Measurements from ENCODE around the gene KCNK7.

The KCNK7 gene

GRCh38 chr11:65585396-65586246 lies 10.0 kb downstream of the KCNK7 start:
- DNase-seq = no peak

DNA sequence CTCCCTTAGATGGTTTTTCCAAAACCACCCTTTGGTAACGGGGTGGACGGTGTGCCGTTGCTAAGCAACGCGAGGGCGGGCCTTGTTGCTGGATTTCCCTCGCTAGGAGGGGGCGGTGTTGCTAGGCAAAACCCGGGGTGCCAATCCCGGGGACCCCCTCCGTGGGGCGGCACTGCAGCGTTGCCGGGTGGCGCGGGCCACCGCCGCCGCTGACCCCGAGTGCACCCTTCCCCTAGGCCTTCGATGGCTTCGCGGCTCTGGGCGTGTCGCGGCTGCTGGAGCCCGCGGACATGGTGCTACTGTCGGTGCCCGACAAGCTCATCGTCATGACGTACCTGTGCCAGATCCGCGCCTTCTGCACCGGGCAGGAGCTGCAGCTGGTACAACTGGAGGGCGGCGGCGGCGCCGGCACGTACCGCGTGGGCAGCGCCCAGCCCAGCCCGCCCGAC lies 10.9 kb downstream of the KCNK7 start:
- DNase-seq = no peak

- no peak for DNase-seq
Measured at GRCh38 chr11:65584106-65584505, 11.5 kb downstream of the KCNK7 start.

DNA sequence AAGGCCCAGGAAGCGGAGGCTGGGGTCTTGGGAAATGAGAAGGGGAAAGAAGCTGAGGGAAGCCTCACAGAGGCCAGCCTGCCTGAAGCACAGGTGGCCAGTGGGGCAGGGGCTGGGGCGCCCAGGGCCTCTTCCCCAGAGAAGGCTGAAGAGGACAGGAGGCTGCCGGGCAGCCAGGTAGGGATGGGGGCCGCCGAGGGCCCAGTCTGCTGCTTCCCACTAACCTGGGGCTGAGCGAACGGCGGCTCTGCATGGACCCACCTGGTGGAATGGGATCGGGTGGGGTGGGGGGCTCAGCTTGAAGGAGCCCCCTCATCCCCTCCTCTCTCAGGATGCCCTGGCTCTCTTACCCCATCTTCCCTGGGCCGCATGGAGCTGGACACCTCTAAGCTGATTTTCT lies 12.0 kb downstream of the KCNK7 start:
- no peak for DNase-seq

- no peak for DNase-seq
Measured at GRCh38 chr11:65581928-65582327, 13.7 kb downstream of the KCNK7 start.

DNA sequence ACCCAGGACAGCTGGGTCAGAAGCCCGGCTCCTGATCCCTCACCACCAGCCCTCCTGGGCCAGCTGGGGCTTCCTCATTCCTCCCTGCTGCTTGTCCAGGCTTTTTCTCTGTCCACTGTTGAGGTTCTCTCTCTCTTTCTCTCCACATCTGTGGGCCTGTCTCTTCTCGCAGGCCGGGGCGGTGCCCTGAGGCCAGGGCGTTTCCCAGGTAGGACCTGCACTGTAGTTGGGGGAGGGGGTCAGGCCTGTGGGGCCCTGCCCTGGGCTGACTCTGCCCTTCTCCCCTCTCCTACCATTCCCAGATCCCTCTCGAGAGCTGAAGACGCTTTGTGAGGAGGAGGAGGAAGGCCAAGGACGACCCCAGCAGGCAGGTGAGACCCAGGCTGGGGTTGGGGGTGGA lies 14.8 kb downstream of the KCNK7 start:
- no peak for DNase-seq

- no peak for DNase-seq
Measured at GRCh38 chr11:65580031-65580692, 15.4 kb downstream of the KCNK7 start.

DNA sequence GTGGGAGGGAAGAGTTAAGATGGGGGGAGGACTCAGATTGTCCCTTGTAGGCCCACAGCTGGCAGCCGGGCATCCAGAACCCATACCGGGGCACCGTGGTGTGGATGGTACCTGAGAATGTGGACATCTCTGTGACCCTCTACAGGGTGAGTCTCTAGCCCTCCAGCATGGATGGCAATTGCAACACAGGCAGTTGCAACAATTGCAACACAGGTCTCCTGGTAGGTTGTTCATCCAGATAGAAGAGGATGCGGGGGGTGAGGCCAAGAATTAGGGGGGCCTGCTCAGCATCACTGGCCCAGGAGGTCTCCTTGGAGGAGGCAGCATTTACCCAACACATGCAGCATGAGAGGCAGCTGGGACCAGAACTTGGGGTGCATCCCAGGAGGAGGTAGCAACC lies 16.3 kb downstream of the KCNK7 start:
- DNase-seq = no peak

- DNase-seq = no peak
Measured at GRCh38 chr11:65578667-65579066, 16.9 kb downstream of the KCNK7 start.

DNA sequence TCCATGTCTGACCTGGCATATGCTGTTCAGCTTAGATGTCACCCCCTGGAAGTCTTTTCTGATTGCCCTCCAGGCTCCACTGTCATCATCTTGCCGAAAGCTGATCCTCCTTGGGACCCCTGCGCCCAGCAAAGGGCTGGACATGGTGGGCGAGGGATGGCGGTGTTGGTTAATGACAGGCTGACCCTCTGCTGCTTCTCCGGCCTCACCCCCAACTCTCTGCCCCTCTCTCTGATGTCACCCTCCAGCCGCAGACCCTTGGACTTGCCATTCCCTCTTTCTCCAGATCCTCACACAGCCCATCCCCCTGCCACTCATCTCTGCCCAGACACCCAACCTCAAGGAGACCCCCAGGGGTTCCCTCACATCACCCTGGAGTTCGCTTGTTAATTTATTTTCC lies 17.5 kb downstream of the KCNK7 start:
- DNase-seq = no peak

GRCh38 chr11:65577756-65578109 lies 17.9 kb downstream of the KCNK7 start:
- DNase-seq = no peak

- DNase-seq = peak in 1 of 2 donors; percentile 64
Measured at GRCh38 chr11:65576867-65577755, 18.5 kb downstream of the KCNK7 start.

GRCh38 chr11:65576232-65576866 lies 19.3 kb downstream of the KCNK7 start:
- DNase-seq = peak in 1 of 2 donors; percentile 51

DNA sequence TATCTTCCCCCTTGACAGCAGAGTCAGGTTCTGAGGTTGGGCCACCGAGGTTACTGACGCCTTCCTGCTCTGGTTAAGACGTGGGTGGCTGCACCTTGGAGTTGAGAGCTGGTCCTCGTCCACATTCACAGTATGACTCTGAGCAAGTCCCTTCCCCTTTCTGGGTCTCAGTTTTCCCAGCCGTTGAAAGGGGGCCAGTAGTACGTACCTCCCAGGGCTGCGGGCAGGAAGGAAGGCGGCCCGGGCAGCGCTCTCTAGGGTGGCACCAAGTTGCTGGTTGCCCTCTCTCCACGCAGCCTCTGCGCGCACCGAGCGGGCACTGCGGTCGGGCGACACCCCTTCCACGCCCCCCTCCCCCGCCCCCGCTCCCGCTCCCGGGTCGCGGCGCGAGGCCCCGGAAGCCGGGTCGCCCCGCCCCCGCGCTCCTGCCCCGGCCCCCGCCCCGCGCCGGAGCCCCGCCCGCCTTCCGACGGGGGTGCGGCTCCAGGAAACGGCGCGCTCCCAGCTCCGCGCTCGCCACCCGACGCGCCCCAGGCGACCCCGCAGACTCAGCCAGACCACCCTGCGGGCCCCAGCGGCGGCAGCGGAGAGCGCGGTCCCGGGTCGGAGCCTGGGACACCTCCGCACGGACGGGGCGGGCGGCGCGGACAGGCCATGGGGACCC lies 19.9 kb downstream of the KCNK7 start, which contains the start of gene EHBP1L1:
Gene EHBP1L1 (plus strand): TSS at position 486 of the 664 bp plus-strand sequence. CDS start 250 bp downstream, outside the sequence.
- DNase-seq = peak; percentile 74 to 84

GRCh38 chr11:65574811-65575567 lies 20.6 kb downstream of the KCNK7 start:
- DNase-seq = peak in 1 of 2 donors; percentile 51

DNA sequence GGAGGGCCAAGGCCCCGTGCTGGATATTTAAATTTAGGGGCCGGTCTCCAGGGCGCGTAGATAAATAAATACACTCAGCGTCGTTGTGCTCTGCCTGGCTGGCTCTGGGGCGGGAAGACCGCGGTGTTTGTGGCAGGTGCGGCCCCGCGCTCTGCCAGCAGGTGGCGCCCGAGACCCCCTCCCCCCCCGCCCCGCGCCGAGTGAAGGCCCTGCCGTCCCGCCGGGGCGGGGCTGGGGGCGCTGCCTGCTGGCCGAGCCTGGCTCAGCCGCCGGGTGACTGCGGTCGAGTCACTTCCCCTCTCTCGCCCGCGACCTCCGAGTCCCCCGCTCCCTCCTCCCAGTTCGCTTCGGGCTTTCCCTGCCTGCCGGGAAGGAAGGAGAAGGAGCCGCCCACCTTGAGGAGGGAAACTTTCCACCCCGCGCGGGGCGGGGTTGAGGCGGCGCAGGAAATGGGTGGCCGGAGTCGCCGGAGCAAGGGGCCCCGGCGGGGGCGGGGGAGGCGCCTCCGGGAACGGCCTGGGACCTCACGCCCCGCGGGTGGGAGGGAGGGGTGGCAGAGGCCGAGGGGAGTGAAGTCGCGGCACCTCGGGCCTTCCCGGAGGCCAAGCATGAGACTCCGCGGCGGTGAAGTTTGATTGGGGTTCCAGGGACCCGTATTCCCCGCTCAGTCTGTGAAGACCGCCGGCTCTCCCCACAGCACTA lies 21.3 kb downstream of the KCNK7 start:
- DNase-seq = peak; percentile 85 to 95

- DNase-seq = no peak
Measured at GRCh38 chr11:65573391-65574079, 22.1 kb downstream of the KCNK7 start.

- peak; percentile 91 to 93 for DNase-seq
Measured at GRCh38 chr11:65572356-65573051, 23.1 kb downstream of the KCNK7 start, which contains the start of gene FAM89B. FAM89B (plus strand) TSS chr11:65572538; CDS start chr11:65572670, 132 bp downstream.

DNA sequence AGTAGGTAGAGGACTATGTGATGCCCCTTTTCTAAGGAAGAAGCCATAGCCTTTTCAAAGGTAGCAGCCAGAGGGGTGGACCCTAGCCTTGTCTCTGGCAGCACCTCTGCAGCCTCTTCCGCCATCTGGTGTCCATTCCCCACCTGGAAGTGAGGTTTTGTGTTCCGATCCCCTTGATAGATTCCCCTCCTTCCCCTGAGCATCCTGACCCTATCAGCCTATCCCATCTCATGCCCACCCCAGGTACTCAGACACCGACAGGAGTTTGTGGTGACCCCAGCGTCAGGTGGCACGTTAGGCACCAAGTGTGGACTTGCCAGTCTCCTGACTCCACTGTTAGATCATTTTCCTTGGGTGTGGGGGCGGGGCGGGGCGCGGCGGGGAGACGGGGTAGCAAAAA lies 23.7 kb downstream of the KCNK7 start:
- DNase-seq = no peak

All from stimulated activated CD4-positive, alpha-beta T cell treated with anti-CD3 and anti-CD28 coated beads, Interleukin-2, amount 100 ng/mL, for 24 hours (primary cell).